ENCODE results near the gene IFNL4. TPM values are rescaled to one million over a fixed set of nuclear protein-coding genes. Genes with fewer than 3 reads are reported as not detected.

Gene IFNL4
- total and polyA plus RNA-seq, 2 experiments from 2014 or later = not detected

GRCh38 chr19:39207293-39207836 is 41.3 kb downstream of the IFNL4 start (continued):
- no peak for TF ChIP-seq ZNF462 (CRISPR knock-in tag; IDR thresholded peaks at IDR 0.05)

- Histone ChIP-seq H4K20me1 (replicated peaks; ENCODE audit: insufficient read depth) (no peaks in the 10 kb centered on the region), H3K27me3 (ENCODE audit: insufficient read depth) (peaks cover 30% of the 10 kb centered on the region), H3K4me2 (no peak overlapping the region), H3K9me2 (ENCODE audit: insufficient read depth) (no peaks in the 10 kb centered on the region), H3K79me2 (replicated peaks; ENCODE audit: insufficient read depth) (no peaks in the 10 kb centered on the region), H2AFZ (no peak overlapping the region), H3K36me3 (ENCODE audit: insufficient read depth) (no peaks in the 10 kb centered on the region), H3K4me1 (ENCODE audit: insufficient read depth) (no peaks in the 10 kb centered on the region; the same call in 1 of the 2 replicates), H3K4me3 (no peak overlapping the region), H3F3A (replicated peaks; ENCODE audit: low read depth) (no peaks in the 10 kb centered on the region), H3K27ac (ENCODE audit: low read depth) (no peak overlapping the region)
- DNase-seq (ENCODE audit: low spot score) = no peak
- H3K4me3 Mint-ChIP-seq = no peak overlapping the region
- H3K27me3 Mint-ChIP-seq (ENCODE audit: insufficient read depth, low read depth, poor library complexity) = peaks cover 20% of the 10 kb centered on the region
- TF ChIP-seq ZNF114 (CRISPR knock-in tag; IDR thresholded peaks at IDR 0.05) (no peak), POLR2AphosphoS5 (IDR thresholded peaks at IDR 0.05; ENCODE audit: low read depth) (no peak), ZNF462 (CRISPR knock-in tag; IDR thresholded peaks at IDR 0.05) (no peak), EZH2 (IDR thresholded peaks at IDR 0.05; ENCODE audit: low read depth, unreplicated experiment) (no peak)
- H3K9me3 Mint-ChIP-seq = no peaks in the 10 kb centered on the region
- H3K27ac Mint-ChIP-seq = no peak overlapping the region
- H3K36me3 Mint-ChIP-seq (ENCODE audit: low read depth) = no peaks in the 10 kb centered on the region
- no peak for ATAC-seq
- no peaks in the 10 kb centered on the region; the same call in 2 of the 3 replicates for H3K4me1 Mint-ChIP-seq
Measured at GRCh38 chr19:39206122-39206521, 42.5 kb downstream of the IFNL4 start.

Data from GM23338 (cell line).